Natural killer cell (primary cell): Measurements from ENCODE around the gene ARL4A. TPM values are rescaled to one million over a fixed set of nuclear protein-coding genes. Genes with fewer than 3 reads are reported as not detected.

Experiments used
- ATAC-seq, 3 donors: fragments of 150-1000 bp in 2 of 3; fragments of 200-7000 bp in 1 of 3; cut with Tn5 transposase; 1 replicate in 1 of 3; 2 replicates in 2 of 3; pipeline ENCODE4 v1.10.0; 2021; ENCODE audit warnings: mild to moderate bottlenecking in 2 of 3, moderate library complexity in 2 of 3
- DNase-seq, 2 donors: peaks; one replicate each; pipeline versions ENCODE4 v3.0.0 to v3.0.0-alpha.2; 2013 to 2021; ENCODE audit warnings: mixed read lengths in 1 of 2
- H3K27ac ChIP-seq: one replicate; pipeline ENCODE4 v1.5.1; 2013; ENCODE audit warnings: mild to moderate bottlenecking, low read length
- H3K27me3 ChIP-seq: one replicate; pipeline ENCODE4 v1.6.1; 2013; ENCODE audit warnings: low read length; ENCODE audit not compliant: control insufficient read depth, insufficient read depth
- H3K36me3 ChIP-seq: one replicate; pipeline ENCODE4 v1.6.1; 2013; ENCODE audit warnings: low read length; ENCODE audit not compliant: control insufficient read depth, insufficient read depth
- H3K4me1 ChIP-seq: one replicate; pipeline ENCODE4 v1.6.1; 2013; ENCODE audit warnings: low read length; ENCODE audit not compliant: control insufficient read depth, insufficient read depth
- H3K4me3 ChIP-seq: one replicate; pipeline ENCODE4 v1.5.1; 2013; ENCODE audit warnings: low read length
- H3K9me3 ChIP-seq: one replicate; pipeline ENCODE4 v1.6.1; 2013; ENCODE audit warnings: low read length; ENCODE audit not compliant: control insufficient read depth, insufficient read depth
- H3K27ac Mint-ChIP-seq, 2 donors: one replicate each; pipeline ENCODE4 v1.8.0; 2022; ENCODE audit warnings: mild to moderate bottlenecking in 2 of 2, mixed read lengths in 2 of 2, moderate library complexity in 1 of 2
- H3K27me3 Mint-ChIP-seq, 2 donors: one replicate each; pipeline ENCODE4 v1.8.0; 2022; ENCODE audit warnings: low read depth in 2 of 2, mixed read lengths in 2 of 2
- H3K36me3 Mint-ChIP-seq: one replicate; pipeline ENCODE4 v1.8.0; 2022; ENCODE audit warnings: mixed read lengths
- H3K4me1 Mint-ChIP-seq, 2 donors: one replicate each; pipeline ENCODE4 v1.8.0; 2022; ENCODE audit warnings: mixed read lengths in 2 of 2
- H3K4me3 Mint-ChIP-seq: one replicate; pipeline ENCODE4 v1.8.0; 2022; ENCODE audit warnings: mild to moderate bottlenecking, moderate library complexity, mixed read lengths
- H3K9me3 Mint-ChIP-seq, 2 donors: one replicate each; pipeline ENCODE4 v1.8.0; 2022; ENCODE audit warnings: mixed read lengths in 2 of 2
- CTCF ChIP-seq: fragments of 200-600 bp; IDR thresholded peaks from one replicate; pipeline ENCODE4 v1.8.0; 2022; ENCODE audit warnings: antibody characterized with exemption
- WGBS: methylation state at CpG from one replicate; pipeline ENCODE4 v1.1.7; 2013; ENCODE audit warnings: missing lambda C conversion rate; ENCODE audit not compliant: insufficient coverage; 5-methylcytosine and 5-hydroxymethylcytosine counted together
- intact Hi-C: fragments of 100-400 bp; cut with micrococcal nuclease; formaldehyde crosslinking; loops from one replicate; pipeline ENCODE4 v1.14.2; 2022
- total RNA-seq, 4 donors: library from RNA; stranded (reverse); fragments of 120-200 nt in 1 of 4; gene quantifications; one replicate each; pipeline versions ENCODE4 v1.2.3 to v1.2.4, GENCODE V29; 2013 to 2022

Gene ARL4A
- total RNA-seq, 3 donors from 2014 or later (not counting 1 experiment from before 2014, with no cell fraction given), result 54.7 to 81.4 (median 55.5) TPM

- TF ChIP-seq CTCF, result no peak
- ATAC-seq (peak in 2 of 3 donors; percentile 46 to 59), DNase-seq (no peak)
- Mint-ChIP-seq H3K27ac (peak overlapping the region in 1 of 2 donors; percentile 12), H3K9me3 (no peaks in the 10 kb centered on the region), H3K4me1 (peaks cover 5 to 8% of the 10 kb centered on the region in 2 donors), H3K36me3 (no peaks in the 10 kb centered on the region), H3K4me3 (no peak overlapping the region), H3K27me3 (no peaks in the 10 kb centered on the region)
- intact Hi-C loops, result no loop called here
- no peaks in the 10 kb centered on the region for H3K27me3 ChIP-seq
- no peaks in the 10 kb centered on the region for H3K36me3 ChIP-seq
- peaks cover 6% of the 10 kb centered on the region for H3K4me1 ChIP-seq
- no peak overlapping the region for H3K27ac ChIP-seq
- no peak overlapping the region for H3K4me3 ChIP-seq
- H3K9me3 ChIP-seq, result no peaks in the 10 kb centered on the region
- WGBS, result 94% methylated on average over 13 of the region's 17 CpGs
Measured at GRCh38 chr7:12719981-12720865, 32.8 kb downstream of the ARL4A start.

GRCh38 chr7:12721286-12721830, 33.9 kb downstream of the ARL4A start:
- no peaks in the 10 kb centered on the region for H3K27me3 ChIP-seq
- Mint-ChIP-seq H3K4me3 (no peak overlapping the region), H3K27me3 (no peaks in the 10 kb centered on the region), H3K9me3 (no peaks in the 10 kb centered on the region), H3K27ac (no peak overlapping the region), H3K36me3 (no peaks in the 10 kb centered on the region), H3K4me1 (peaks cover 0 to 5% of the 10 kb centered on the region in 2 donors)
- no peaks in the 10 kb centered on the region for H3K36me3 ChIP-seq
- H3K4me1 ChIP-seq, result no peaks in the 10 kb centered on the region
- H3K4me3 ChIP-seq, result no peak overlapping the region
- intact Hi-C loops, result no loop called here
- DNase-seq (no peak), ATAC-seq (no peak)
- H3K27ac ChIP-seq, result no peak overlapping the region
- no peaks in the 10 kb centered on the region for H3K9me3 ChIP-seq
- WGBS, result 92% methylated on average over 6 of the region's 6 CpGs
- no peak for TF ChIP-seq CTCF

GRCh38 chr7:12722136-12722535, 34.7 kb downstream of the ARL4A start:
- Mint-ChIP-seq H3K9me3 (no peaks in the 10 kb centered on the region), H3K27me3 (no peaks in the 10 kb centered on the region), H3K4me3 (no peak overlapping the region), H3K4me1 (peaks cover 0 to 3% of the 10 kb centered on the region in 2 donors), H3K36me3 (no peaks in the 10 kb centered on the region), H3K27ac (no peak overlapping the region)
- Histone ChIP-seq H3K36me3 (no peaks in the 10 kb centered on the region), H3K9me3 (no peaks in the 10 kb centered on the region), H3K27ac (no peak overlapping the region), H3K27me3 (no peaks in the 10 kb centered on the region), H3K4me3 (no peak overlapping the region), H3K4me1 (no peaks in the 10 kb centered on the region)
- ATAC-seq, result no peak
- intact Hi-C loops, result no loop called here
- 70% methylated on average over 2 of the region's 2 CpGs for WGBS
- TF ChIP-seq CTCF, result no peak
- DNase-seq, result no peak
